SU-DHL-6 (cell line): ENCODE data around the gene ST3GAL3.
"Not testable (repeated sequence)": the region's sequence is repeated elsewhere in the genome, so short reads cannot be mapped to it uniquely, and the experiment has no call there.

ENCODE experiments used
- H2AFZ ChIP-seq: fragments of 200-600 bp; sonication (generic); 2 replicates; pipeline ENCODE4 v1.6.1; 2014; ENCODE audit warnings: low read depth, mild to moderate bottlenecking, moderate library complexity, mixed read lengths, antibody characterized with exemption, low read length; ENCODE audit not compliant: severe bottlenecking
- H3F3A ChIP-seq: fragments of 200-600 bp; shearing (Covaris generic); 2 replicates; pipeline ENCODE4 v1.6.0; 2016; ENCODE audit warnings: antibody characterized with exemption, mild to moderate bottlenecking; ENCODE audit not compliant: insufficient read depth
- H3K27ac ChIP-seq: fragments of 200-600 bp; sonication (generic); 2 replicates; pipeline ENCODE4 v1.5.1; 2016; ENCODE audit warnings: low read depth, mild to moderate bottlenecking, low read length, moderate library complexity, mixed read lengths
- H3K27me3 ChIP-seq: fragments of 200-600 bp; sonication (generic), shearing (Covaris generic); 2 replicates; pipeline ENCODE4 v1.6.0; 2014; ENCODE audit warnings: mild to moderate bottlenecking, low read length
- H3K36me3 ChIP-seq: fragments of 200-600 bp; sonication (generic); 2 replicates; pipeline ENCODE4 v1.6.1; 2014; ENCODE audit warnings: mild to moderate bottlenecking, low read length, mixed read lengths
- H3K4me2 ChIP-seq: fragments of 300-600, 200-600 bp; shearing (Covaris generic), sonication (generic); 2 replicates; pipeline ENCODE4 v1.6.0; 2014; ENCODE audit warnings: low read length, low read depth, mild to moderate bottlenecking; ENCODE audit not compliant: poor library complexity, severe bottlenecking
- H3K4me3 ChIP-seq: fragments of 200-600 bp; sonication (generic); 2 replicates; pipeline ENCODE4 v1.5.1; 2014; ENCODE audit warnings: antibody characterized with exemption, low read length, mild to moderate bottlenecking, mixed read lengths; ENCODE audit not compliant: insufficient read depth, poor library complexity, severe bottlenecking
- H3K79me2 ChIP-seq: fragments of 200-600 bp; sonication (generic); 2 replicates; pipeline ENCODE4 v1.6.1; 2014; ENCODE audit warnings: mild to moderate bottlenecking, low read length, moderate library complexity; ENCODE audit not compliant: insufficient read depth
- H3K9ac ChIP-seq: fragments of 200-600 bp; sonication (generic); 2 replicates; pipeline ENCODE4 v1.7.0; 2014; ENCODE audit warnings: mild to moderate bottlenecking, low read length
- H3K9me2 ChIP-seq: fragments of 200-600 bp; sonication (generic); replicated peaks from 2 replicates; pipeline ENCODE4 v1.6.1; 2014; ENCODE audit warnings: low read length; ENCODE audit not compliant: insufficient read depth
- H3K9me3 ChIP-seq: fragments of 200-600 bp; sonication (generic); 2 replicates; pipeline ENCODE4 v1.6.1; 2014; ENCODE audit warnings: low read length, mixed read lengths; ENCODE audit not compliant: insufficient read depth
- H4K20me1 ChIP-seq: fragments of 200-600 bp; sonication (generic); 2 replicates; pipeline ENCODE4 v1.6.1; 2014; ENCODE audit warnings: low read depth, mild to moderate bottlenecking, antibody characterized with exemption, low read length, moderate library complexity, mixed read lengths
- EZH2phosphoT487 ChIP-seq: fragments of 200-600 bp; sonication (generic), shearing (Covaris generic); conservative IDR thresholded peaks from 2 replicates; pipeline ENCODE4 v1.6.1; 2018; ENCODE audit warnings: mild to moderate bottlenecking, antibody characterized with exemption, low read length, moderate library complexity, mixed read lengths
- TF ChIP-seq, protein P1 (sequence below): fragments of 200-600 bp; sonication (generic); IDR thresholded peaks from one replicate; pipeline ENCODE4 v1.5.1; 2017; ENCODE audit warnings: antibody characterized with exemption, mild to moderate bottlenecking, low read length, moderate library complexity; ENCODE audit not compliant: insufficient read depth, poor library complexity, severe bottlenecking

Gene ST3GAL3

DNA sequence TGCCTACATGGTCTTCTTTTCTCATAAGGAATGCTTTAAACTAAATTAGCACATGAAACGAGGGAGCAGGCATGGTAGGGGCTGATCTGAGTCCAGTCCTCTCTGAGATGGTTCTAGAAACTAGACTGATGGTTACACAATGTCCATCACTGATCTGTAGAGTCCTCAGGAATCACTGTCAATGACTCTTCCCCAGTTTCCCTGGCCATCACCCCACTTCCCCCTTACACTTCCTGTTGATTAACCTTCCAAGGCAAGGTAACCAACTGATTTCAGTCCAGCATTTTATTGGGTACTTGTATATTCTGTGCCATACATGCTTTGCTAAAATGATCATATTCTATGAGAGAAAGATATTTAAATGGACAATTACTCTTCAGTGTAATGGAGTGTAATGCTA lies 125.7 kb downstream of the ST3GAL3 start:
- no peaks in the 10 kb centered on the region for H3K9me3 ChIP-seq
- H2AFZ ChIP-seq, result no peak overlapping the region
- peak overlapping the region; percentile 17 for H3K4me2 ChIP-seq
- no peaks in the 10 kb centered on the region for H3K27me3 ChIP-seq
- no peak overlapping the region for H3K4me3 ChIP-seq
- TF ChIP-seq, protein P1, sequence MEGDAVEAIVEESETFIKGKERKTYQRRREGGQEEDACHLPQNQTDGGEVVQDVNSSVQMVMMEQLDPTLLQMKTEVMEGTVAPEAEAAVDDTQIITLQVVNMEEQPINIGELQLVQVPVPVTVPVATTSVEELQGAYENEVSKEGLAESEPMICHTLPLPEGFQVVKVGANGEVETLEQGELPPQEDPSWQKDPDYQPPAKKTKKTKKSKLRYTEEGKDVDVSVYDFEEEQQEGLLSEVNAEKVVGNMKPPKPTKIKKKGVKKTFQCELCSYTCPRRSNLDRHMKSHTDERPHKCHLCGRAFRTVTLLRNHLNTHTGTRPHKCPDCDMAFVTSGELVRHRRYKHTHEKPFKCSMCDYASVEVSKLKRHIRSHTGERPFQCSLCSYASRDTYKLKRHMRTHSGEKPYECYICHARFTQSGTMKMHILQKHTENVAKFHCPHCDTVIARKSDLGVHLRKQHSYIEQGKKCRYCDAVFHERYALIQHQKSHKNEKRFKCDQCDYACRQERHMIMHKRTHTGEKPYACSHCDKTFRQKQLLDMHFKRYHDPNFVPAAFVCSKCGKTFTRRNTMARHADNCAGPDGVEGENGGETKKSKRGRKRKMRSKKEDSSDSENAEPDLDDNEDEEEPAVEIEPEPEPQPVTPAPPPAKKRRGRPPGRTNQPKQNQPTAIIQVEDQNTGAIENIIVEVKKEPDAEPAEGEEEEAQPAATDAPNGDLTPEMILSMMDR, result no peak
- no peak for TF ChIP-seq EZH2phosphoT487
- no peaks in the 10 kb centered on the region for H3K36me3 ChIP-seq
- peak overlapping the region; percentile 98 for H3K27ac ChIP-seq
- no peaks in the 10 kb centered on the region for H4K20me1 ChIP-seq
- no peaks in the 10 kb centered on the region for H3K79me2 ChIP-seq
- H3K9ac ChIP-seq, result no peak overlapping the region
- H3K9me2 ChIP-seq, result no peaks in the 10 kb centered on the region
- peaks cover 26% of the 10 kb centered on the region for H3F3A ChIP-seq

DNA sequence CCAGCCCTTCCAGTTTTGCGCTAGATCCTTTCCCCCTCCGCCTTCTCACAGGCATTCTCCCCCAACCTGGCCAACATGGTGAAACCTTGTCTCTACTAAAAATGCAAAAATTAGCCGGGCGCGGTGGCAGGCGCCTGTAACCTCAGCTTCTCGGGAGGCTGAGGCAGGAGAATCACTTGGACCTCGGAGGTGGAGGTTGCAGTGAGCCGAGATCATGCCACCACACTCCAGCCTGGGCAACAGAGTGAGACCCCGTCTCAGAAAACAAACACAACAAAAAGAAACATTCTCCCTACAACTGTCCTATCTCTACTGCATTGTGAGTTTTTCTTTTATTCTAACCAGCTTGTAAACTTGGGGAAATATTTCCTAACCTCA lies 126.6 kb downstream of the ST3GAL3 start:
- Histone ChIP-seq H3K9ac (peak overlapping the region; percentile 57), H2AFZ (peak overlapping the region; percentile 24), H3F3A (peaks cover 26% of the 10 kb centered on the region), H3K27ac (peak overlapping the region; percentile 98), H3K4me2 (peak overlapping the region; percentile 74)
- not testable (repeated sequence) for H3K9me3 ChIP-seq, H3K79me2 ChIP-seq, H3K27me3 ChIP-seq, H4K20me1 ChIP-seq, H3K9me2 ChIP-seq, H3K36me3 ChIP-seq, H3K4me3 ChIP-seq

GRCh38 chr1:43834280-43835081 lies 127.1 kb downstream of the ST3GAL3 start:
- no peak for TF ChIP-seq EZH2phosphoT487
- TF ChIP-seq, protein P1, result no peak
- Histone ChIP-seq H3K27me3 (no peaks in the 10 kb centered on the region), H3K9ac (peak overlapping the region; percentile 57), H3F3A (peaks cover 26% of the 10 kb centered on the region), H3K9me2 (no peaks in the 10 kb centered on the region), H3K36me3 (no peaks in the 10 kb centered on the region), H4K20me1 (no peaks in the 10 kb centered on the region), H3K27ac (peak overlapping the region; percentile 98), H2AFZ (peak overlapping the region; percentile 24), H3K4me3 (peak overlapping the region; percentile 17), H3K9me3 (no peaks in the 10 kb centered on the region), H3K79me2 (no peaks in the 10 kb centered on the region), H3K4me2 (peak overlapping the region; percentile 74)
